PC-3 (cell line): ENCODE results near the gene ZC3H12C.
"Not testable (repeated sequence)": the region's sequence is repeated elsewhere in the genome, so short reads cannot be mapped to it uniquely, and the experiment has no call there.

Experiments used
- CTCF ChIP-seq: fragments of 300-600 bp; sonication (generic); conservative IDR thresholded peaks from 2 replicates; pipeline ENCODE4 v1.5.1; 2017; ENCODE audit warnings: antibody characterized with exemption, low read depth, mild to moderate bottlenecking, low read length
- EZH2phosphoT487 ChIP-seq: fragments of 300-600 bp; sonication (generic); IDR thresholded peaks from 2 replicates; pipeline ENCODE4 v1.6.1; 2018; ENCODE audit warnings: mild to moderate bottlenecking, antibody characterized with exemption, low read length, borderline replicate concordance

DNA sequence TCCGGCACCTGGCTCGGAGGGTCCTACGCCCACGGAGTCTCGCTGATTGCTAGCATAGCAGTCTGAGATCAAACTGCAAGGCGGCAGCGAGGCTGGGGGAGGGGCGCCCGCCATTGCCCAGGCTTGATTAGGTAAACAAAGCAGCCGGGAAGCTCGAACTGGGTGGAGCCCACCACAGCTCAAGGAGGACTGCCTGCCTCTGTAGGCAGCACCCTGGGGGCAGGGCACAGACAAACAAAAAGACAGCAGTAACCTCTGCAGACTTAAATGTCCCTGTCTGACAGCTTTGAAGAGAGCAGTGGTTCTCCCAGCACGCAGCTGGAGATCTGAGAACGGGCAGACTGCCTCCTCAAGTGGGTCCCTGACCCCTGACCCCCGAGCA, 116.1 kb downstream of the ZC3H12C start:
- TF ChIP-seq CTCF, EZH2phosphoT487: not testable (repeated sequence)
